ENCODE data around the gene PCDHGA11. TPM values are rescaled to one million over a fixed set of nuclear protein-coding genes. Genes with fewer than 3 reads are reported as not detected.
"Not testable (repeated sequence)": the region's sequence is repeated elsewhere in the genome, so short reads cannot be mapped to it uniquely, and the experiment has no call there.

PCDHGA11 gene
- total RNA-seq, 4 donors from 2014 or later: 3.4 to 14.3 (median 6.9) TPM

GRCh38 chr5:141388661-141389060, 32.2 kb upstream of the PCDHGA11 start:
- Histone ChIP-seq H3K4me1 (no peaks in the 10 kb centered on the region), H3K4me3 (no peak overlapping the region), H3K9me3 (peaks cover 73% of the 10 kb centered on the region), H3K27ac (no peak overlapping the region), H3K36me3 (no peaks in the 10 kb centered on the region), H3K27me3 (peaks cover 9% of the 10 kb centered on the region)
- WGBS: 46% methylated on average over 10 of the region's 10 CpGs
- DNase-seq (ENCODE audit: low spot score in 2 of 2): no peak
- TF ChIP-seq POLR2A (IDR thresholded peaks at IDR 0.05): no peak

GRCh38 chr5:141389153-141390042, 31.5 kb upstream of the PCDHGA11 start:
- Histone ChIP-seq H3K4me1 (no peaks in the 10 kb centered on the region), H3K36me3 (no peaks in the 10 kb centered on the region), H3K27me3 (peaks cover 9% of the 10 kb centered on the region), H3K27ac (no peak overlapping the region), H3K4me3 (no peak overlapping the region), H3K9me3 (peaks cover 73% of the 10 kb centered on the region)
- no peak for TF ChIP-seq EP300 (IDR thresholded peaks at IDR 0.05)
- no peak for TF ChIP-seq POLR2A (IDR thresholded peaks at IDR 0.05)
- TF ChIP-seq CTCF (IDR thresholded peaks at IDR 0.05): no peak
- no peak for TF ChIP-seq POLR2AphosphoS5 (IDR thresholded peaks at IDR 0.05)
- no peak for DNase-seq (ENCODE audit: low spot score in 2 of 2)
- 38% methylated on average over 46 of the region's 77 CpGs for WGBS

DNA sequence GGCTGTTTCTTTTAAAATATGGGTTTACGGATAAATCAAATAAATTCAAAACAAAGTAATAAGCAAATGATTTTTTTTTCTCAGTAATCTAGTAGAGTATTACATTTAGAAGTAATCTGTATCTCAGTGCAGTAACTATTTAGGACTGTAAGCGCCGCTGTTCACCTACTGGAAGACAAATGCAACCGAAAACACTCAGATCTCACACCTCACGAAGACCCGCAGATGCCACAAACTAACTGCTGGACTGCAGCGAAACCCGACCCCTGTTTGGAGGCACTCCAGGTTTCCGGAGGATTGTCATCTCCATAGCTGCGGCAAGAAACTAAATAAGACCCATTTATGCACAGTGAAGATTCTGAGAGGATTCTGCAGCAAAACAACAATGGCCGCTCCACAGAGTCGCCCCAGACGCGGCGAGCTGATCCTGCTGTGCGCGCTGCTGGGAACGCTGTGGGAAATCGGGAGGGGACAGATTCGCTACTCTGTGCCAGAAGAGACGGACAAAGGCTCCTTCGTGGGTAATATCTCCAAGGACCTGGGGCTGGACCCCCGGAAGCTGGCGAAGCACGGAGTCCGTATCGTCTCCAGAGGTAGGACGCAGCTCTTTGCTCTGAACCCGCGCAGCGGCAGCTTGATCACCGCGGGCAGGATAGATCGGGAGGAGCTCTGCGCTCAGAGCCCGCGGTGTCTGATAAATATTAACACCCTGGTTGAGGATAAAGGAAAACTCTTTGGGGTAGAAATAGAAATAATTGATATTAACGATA, 28.2 kb upstream of the PCDHGA11 start, which contains the start of gene PCDHGA8:
Gene PCDHGA8 (plus strand): TSS at position 205 of the 770 bp plus-strand sequence. CDS start 181 bp downstream, at position 386.
- H3K4me3 ChIP-seq: no peak within 1 kb of the TSS
- WGBS: 40% methylated on average over 28 of the region's 38 CpGs
- H3K4me1 ChIP-seq: no peaks in the 10 kb centered on the region
- TF ChIP-seq POLR2A (IDR thresholded peaks at IDR 0.05) (no peak), POLR2AphosphoS5 (IDR thresholded peaks at IDR 0.05) (no peak), CTCF (IDR thresholded peaks at IDR 0.05) (no peak), EP300 (IDR thresholded peaks at IDR 0.05) (no peak)
- DNase-seq (ENCODE audit: low spot score in 2 of 2): no peak
- H3K9me3 ChIP-seq: peaks cover 73% of the 10 kb centered on the region
- no peaks in the 10 kb centered on the region for H3K36me3 ChIP-seq
- H3K27ac ChIP-seq: no peak within 1 kb of the TSS
- peaks cover 9% of the 10 kb centered on the region for H3K27me3 ChIP-seq

DNA sequence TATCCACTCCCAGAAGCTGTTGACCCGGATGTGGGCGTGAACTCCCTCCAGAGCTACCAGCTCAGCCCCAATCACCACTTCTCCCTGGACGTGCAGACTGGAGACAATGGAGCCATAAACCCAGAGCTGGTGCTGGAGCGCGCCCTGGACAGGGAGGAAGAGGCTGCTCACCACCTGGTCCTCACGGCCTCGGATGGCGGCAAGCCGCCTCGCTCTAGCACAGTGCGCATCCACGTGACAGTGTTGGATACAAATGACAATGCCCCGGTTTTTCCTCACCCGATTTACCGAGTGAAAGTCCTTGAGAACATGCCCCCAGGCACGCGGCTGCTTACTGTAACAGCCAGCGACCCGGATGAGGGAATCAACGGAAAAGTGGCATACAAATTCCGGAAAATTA, 27.6 kb upstream of the PCDHGA11 start:
- H3K9me3 ChIP-seq: peaks cover 73% of the 10 kb centered on the region
- no peak for DNase-seq (ENCODE audit: low spot score in 2 of 2)
- TF ChIP-seq POLR2A (IDR thresholded peaks at IDR 0.05) (no peak), EP300 (IDR thresholded peaks at IDR 0.05) (no peak), POLR2AphosphoS5 (IDR thresholded peaks at IDR 0.05) (no peak), CTCF (IDR thresholded peaks at IDR 0.05) (no peak)
- H3K36me3 ChIP-seq: no peaks in the 10 kb centered on the region
- no peaks in the 10 kb centered on the region for H3K4me1 ChIP-seq
- 28% methylated on average over 19 of the region's 21 CpGs for WGBS
- H3K27me3 ChIP-seq: peaks cover 9% of the 10 kb centered on the region
- no peak overlapping the region for H3K27ac ChIP-seq
- H3K4me3 ChIP-seq: no peak overlapping the region

DNA sequence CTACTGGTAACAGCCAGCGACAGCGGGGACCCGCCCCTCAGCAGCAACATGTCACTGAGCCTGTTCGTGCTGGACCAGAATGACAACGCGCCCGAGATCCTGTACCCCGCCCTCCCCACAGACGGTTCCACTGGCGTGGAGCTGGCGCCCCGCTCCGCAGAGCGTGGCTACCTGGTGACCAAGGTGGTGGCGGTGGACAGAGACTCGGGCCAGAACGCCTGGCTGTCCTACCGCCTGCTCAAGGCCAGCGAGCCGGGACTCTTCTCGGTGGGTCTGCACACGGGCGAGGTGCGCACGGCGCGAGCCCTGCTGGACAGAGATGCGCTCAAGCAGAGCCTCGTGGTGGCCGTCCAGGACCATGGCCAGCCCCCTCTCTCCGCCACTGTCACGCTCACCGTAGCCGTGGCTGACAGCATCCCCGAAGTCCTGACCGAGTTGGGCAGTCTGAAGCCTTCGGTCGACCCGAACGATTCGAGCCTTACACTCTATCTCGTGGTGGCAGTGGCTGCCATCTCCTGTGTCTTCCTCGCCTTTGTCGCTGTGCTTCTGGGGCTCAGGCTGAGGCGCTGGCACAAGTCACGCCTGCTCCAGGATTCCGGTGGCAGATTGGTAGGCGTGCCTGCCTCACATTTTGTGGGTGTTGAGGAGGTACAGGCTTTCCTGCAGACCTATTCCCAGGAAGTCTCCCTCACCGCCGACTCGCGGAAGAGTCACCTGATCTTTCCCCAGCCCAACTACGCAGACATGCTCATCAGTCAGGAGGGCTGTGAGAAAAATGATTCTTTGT, 26.3 kb upstream of the PCDHGA11 start:
- not testable (repeated sequence) for H3K4me1 ChIP-seq; H3K27ac ChIP-seq; H3K36me3 ChIP-seq; DNase-seq (ENCODE audit: low spot score in 2 of 2); H3K4me3 ChIP-seq
- whole genome bisulfite sequencing: 32% methylated on average over 29 of the region's 53 CpGs
- Histone ChIP-seq H3K9me3 (peaks cover 71% of the 10 kb centered on the region), H3K27me3 (peaks cover 13% of the 10 kb centered on the region)
